ENCODE results near the gene MAP2K2.

Gene MAP2K2

GRCh38 chr19:4077800-4078684 is 45.9 kb downstream of the MAP2K2 start:
- no peak for DNase-seq

DNA sequence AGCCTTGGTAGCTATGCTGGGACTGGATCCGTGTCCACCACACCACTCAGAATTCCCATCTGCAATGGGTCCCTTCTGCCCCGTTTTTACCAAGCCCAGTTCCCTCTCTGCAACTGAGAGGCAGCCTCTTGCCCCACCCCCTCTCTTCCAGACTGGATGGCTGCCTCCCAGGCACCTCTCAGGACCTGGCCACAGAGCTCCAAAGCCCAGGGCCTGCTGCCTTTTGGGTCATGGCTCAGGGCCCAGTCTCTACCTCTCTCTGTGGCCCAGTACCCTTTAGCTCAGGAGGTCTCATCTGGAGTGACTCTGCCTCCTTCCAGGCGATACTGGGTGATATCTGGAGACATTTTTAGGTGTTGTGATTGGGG is 46.9 kb downstream of the MAP2K2 start:
- DNase-seq, result no peak

GRCh38 chr19:4075373-4075772 is 48.5 kb downstream of the MAP2K2 start:
- DNase-seq, result no peak

DNA sequence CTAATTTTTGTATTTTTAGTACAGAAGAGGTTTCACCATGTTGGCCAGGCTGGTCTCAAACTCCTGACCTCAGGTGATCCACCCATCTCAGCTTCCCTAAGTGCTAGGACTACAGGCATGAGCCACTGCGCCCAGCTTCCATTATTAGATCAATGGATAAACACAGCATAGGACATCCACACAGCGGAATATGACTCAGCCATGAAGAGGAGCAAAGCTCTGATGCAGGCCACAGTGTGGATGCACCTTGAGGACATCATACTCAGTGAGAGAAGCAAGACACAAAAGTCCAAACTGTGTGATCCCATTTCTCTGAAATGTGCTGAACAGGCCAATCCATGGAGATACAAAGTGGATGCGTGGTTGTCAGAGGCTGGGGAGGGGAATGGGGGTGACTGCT is 52.3 kb downstream of the MAP2K2 start:
- no peak for DNase-seq

DNA sequence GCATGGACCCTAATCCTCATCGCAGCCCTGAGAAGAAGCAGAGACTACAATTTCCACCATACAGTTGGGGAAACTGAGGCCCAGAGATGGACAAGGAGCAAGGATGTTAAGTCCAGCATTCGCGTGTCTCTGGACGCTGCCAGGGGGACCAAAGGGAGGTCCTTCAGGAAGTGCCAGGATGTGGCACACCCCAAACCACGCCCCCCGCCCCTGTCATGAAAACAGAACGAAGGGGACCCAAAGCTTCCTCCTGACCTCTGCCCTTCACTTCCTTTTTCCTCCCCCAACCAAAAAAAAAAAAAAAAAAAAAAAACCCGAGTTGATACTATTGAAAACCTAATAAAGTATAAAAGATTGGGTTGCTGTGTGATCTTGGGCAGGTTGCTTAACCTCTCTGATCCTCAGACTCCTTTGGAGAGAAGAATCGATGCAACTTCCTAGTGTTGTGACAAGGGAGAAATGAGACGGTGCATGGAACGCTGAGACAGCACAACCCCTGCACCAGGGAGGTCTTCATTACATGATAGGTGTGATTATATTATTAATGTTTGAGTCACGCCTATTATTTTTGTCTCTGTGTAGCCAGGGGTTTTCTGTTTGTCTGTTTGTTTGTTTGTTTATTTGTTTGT is 54.5 kb downstream of the MAP2K2 start:
- no peak for DNase-seq

GRCh38 chr19:4068047-4068966 is 55.6 kb downstream of the MAP2K2 start:
- no peak for DNase-seq

DNA sequence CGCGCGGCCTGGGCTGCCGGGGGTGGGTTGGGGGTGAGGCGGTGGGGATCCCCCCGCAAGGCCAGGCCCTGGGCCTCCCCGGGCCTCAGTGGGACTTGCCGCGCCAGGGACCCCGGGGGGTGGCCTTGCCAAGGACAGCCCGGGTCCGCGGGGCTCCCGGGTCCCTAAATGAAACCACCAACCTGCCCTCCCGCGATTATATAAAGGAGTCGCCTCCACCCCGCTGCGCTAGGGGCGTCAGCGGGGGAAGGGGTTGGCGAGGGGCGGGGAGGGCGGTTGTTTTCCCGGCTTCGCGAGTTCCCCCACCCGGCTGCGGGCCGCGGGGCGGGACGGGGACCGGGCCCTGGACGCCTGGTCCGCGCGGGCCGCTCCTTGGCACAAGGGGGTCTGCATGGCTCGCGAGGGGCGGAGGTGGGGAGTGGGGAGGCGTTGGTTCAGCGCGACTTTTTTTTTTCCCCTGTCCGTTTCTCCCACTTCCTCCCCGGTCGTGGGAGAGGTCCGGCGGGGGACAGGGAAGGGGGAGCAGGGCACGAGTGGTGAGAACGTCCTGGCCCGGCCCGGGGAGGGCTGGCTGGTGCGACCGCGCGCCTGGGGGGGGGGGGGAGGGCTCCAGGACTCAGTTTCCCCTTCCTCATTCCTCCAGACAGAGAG is 56.4 kb downstream of the MAP2K2 start:
- no peak for DNase-seq

DNA sequence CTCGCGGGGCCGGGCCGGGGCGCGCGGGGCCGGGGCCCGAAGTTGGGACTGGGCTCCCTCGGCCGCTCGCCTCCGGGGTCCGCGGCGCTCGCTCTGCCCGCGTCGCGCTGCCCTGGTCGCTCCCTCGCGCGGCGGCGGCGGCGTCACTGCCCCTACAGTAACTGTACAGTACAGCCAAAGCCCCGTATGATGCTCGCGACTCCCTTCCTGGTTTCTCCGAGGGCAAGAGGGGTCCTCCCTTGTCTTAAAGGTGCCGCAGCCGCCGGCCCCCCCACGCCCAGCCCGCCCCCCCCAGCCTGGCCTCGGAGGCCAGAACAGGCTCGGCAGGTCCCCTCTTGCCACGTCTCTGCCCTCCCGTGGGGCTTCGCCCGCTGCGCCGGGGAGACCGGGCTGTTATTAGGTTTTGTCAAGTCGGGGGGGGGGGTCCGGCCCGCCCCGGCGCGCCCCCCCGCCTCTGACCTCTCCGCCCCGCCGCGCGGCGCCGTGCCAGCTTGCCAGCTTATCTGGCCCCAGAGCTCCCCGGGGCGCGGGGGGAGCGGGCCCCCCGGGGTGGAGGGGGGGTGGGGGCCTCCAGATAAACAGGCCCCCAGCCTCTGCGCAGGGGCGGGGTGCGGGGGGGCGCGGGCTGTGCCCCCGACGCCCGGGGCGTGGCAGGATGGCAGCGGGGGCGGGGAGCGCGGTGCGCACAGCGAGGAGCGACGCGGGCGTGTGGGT is 57.1 kb downstream of the MAP2K2 start, which contains the start of gene ZBTB7A:
TSS of gene ZBTB7A (minus strand) at position 218 of the 714 bp plus-strand sequence. CDS start 11,667 bp downstream, outside the sequence.
- peak; percentile 70 to 76 for DNase-seq

GRCh38 chr19:4066176-4066606 is 57.7 kb downstream of the MAP2K2 start:
- no peak for DNase-seq

DNA sequence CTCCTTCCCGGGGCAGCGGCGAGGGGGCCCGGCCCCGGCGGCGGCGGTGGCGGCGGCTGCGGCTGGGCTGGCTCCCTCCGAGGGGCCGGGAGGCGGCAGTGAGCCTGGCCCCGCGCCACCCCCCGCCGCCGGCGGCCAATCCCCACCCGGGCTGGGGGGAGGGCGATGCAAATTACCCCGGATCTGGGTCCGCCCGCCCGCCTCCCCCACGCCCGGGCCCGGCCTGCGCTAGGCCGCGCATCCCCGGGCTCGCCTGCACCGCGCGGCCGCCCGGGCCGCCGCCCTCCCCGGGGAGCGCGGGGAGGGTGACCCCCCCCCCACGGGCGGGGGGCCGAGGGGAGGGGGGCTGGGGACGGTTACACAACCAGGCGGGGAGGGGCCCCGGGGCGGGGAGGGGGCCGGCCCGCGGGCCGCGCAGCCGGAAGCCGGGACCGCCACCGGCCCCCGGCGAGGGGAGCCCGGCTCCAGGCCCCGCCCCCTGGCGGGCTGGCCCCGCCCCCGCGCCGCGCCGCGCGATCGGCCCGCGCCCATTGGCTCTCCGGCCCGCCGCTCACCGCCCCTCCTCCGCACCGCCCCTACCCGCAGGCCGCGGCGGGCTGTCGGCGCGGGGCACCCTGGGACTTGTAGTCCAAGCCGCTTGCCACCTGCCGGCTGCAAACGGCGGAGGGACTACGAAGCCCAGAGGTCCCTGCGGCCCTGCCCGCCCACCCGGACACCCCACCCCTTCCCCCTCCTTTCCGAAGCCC is 58.3 kb downstream of the MAP2K2 start:
- DNase-seq, result peak; percentile 75 to 88

DNA sequence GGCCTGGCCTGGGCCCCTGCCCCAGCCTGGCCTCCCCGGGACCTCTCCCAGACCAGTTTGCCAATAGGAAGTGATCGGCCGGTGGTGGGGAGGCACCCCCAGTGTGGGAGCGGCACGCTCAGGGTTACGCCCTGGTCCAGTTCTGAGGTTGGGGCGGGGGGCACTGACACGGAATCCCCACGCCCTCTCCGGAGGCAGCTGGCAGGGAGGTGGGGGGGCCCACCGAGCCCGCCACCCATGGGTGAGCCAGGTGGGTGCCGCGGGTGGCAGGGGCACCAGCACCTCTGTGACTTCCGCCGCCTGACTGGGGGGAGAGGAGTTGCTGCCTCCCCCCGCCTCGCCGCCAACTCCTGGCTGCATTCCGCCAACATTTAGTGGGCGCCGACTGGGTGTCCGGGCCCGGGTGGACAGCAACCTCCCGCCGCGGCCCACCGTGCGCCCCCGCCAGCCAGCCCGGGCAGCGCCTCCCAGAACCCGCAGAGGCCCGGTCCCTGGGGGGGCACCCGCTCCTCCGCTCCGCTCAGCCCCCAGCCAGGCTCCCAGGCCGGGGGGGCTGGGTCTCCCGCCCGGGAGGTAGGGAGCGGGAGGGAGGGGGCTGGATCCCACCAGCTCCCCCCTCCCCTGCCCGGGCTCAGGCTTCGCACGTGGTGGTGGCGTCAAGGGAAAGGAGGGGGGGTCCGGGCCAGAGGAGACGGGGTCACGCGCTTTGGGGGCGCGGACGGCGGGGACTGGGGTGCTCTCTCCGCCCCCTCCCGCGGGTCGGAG is 59.2 kb downstream of the MAP2K2 start:
- no peak for DNase-seq

- no peak for DNase-seq
Observed at GRCh38 chr19:4064149-4064495, 59.8 kb downstream of the MAP2K2 start.

- DNase-seq, result peak in 1 of 2 experiments; percentile 34
Observed at GRCh38 chr19:4063369-4064148, 60.4 kb downstream of the MAP2K2 start.

DNA sequence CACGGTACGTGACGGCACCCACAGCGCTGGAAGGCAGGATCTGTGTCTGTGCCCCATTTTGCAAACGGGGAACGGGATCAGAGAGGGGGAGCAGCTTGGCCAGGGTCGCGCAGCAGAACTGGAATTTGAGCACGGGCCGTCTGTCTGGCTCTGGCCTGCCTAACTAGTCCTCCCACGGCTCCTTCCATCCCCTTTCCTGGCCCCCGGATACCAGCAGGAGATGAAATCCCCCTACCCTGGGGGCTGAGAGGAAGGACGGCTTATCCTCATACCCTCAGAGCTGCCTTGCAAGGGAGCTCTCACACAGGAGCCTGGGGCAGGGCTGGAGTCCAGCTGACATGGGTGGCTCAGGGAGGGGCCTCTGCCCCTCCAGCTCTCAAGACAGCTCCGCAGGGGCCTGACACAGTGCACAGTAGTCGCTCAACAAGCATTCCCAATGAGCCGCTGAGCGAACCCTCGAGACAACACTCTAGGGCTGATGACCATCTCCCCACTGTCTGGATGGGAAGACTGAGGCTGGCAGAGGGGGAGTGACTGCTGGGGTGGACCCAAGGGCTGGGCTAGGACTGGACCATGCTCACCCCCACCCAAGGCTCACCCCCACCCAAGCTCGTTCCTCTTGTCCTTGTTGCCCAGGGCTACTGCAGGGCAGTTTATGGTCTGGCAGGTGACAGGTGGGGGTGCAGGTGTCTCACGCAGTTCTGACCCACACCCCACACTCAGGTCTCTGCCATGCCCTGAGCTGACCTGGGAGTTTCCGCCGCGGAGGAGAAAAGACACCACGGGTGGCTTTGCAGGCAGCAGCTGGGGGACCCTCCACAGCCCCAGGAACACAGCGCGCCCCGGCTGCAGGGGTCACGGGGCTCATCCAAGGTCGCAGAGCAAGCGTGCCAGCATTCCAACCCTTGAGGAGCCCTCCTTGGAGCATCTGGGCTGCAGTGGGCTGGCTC is 61.2 kb downstream of the MAP2K2 start:
- no peak for DNase-seq

- DNase-seq, result no peak
Observed at GRCh38 chr19:4061683-4062418, 62.1 kb downstream of the MAP2K2 start.

GRCh38 chr19:4061178-4061682 is 62.7 kb downstream of the MAP2K2 start:
- DNase-seq, result peak in 1 of 2 experiments; percentile 63

DNA sequence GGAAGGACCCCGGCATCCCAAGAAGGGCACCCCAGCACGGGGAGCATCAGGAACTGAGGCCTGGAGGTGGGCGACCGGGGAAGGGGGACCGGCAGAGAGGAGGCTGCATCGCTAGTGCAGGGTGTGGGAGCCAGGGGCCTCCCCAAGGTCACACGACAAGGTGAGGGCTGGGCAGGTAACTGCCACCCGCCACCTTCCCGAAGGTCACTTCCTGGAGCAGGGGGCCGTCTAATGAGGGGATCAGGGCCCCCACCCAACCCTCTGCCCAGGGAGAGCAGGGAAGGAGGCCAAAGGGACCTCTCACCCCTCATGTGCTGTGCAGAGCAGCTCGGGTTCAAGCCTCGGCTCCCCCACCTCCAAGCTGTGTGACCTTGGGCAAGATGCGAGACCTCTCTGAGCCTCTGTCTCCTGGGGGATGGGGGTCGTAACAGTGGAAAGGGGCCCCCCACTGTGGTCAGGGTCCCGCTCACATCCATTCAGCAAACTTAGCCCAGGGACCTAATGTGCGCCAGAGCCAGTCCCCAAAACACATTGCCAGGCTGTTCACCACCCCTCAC is 63.2 kb downstream of the MAP2K2 start:
- DNase-seq, result no peak

All from SW 1271 (cell line).